ENCODE measurements around the gene RPL18.

DNA sequence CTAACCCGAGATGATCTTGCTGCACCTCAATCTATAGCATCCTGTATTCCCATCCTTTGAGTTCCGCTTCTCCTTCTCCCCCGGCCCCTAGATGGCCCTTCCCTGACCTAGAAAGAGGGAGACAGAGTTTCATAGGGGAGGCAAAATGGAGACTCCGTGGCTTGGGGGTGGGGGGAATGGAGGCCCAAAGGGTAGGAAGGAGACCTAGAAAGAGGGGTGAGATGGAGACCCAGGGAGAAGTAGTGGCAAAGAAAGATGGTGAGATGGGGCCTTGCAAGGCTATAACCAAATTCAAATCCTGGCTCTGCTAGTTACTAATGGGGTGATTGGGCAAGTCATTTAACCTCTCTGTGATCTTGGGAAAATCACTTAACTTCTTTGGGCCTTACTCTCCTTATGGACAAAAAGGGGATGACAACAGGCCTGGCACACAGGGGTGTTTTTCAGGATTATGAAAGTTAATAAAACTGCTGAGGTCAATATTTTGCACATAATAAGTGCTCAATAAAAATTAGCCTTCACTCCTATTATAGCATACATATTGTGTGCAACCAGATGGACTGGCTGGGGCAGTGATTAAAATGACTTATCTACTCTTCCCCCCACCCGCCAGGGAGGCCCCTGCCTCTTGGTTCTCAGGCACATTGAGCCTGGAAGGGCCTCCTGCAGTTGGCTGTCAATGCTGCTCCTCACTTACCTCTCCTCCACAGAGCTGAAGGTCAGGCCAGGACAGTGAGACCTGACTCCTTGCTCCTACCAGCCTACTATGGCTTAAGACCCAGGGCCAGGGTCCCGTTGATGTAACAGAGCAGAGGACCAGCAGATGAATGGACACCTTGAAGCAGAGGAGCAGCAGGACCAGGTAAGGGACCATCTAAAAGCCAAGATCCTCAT, 961 bp upstream of the RPL18 start:
- TF ChIP-seq, protein P1, sequence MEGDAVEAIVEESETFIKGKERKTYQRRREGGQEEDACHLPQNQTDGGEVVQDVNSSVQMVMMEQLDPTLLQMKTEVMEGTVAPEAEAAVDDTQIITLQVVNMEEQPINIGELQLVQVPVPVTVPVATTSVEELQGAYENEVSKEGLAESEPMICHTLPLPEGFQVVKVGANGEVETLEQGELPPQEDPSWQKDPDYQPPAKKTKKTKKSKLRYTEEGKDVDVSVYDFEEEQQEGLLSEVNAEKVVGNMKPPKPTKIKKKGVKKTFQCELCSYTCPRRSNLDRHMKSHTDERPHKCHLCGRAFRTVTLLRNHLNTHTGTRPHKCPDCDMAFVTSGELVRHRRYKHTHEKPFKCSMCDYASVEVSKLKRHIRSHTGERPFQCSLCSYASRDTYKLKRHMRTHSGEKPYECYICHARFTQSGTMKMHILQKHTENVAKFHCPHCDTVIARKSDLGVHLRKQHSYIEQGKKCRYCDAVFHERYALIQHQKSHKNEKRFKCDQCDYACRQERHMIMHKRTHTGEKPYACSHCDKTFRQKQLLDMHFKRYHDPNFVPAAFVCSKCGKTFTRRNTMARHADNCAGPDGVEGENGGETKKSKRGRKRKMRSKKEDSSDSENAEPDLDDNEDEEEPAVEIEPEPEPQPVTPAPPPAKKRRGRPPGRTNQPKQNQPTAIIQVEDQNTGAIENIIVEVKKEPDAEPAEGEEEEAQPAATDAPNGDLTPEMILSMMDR (conservative IDR thresholded peaks at IDR 0.05 in 1 of 2, IDR thresholded peaks at IDR 0.05 in 1 of 2; ENCODE audit: extremely low read depth in 1 of 2, insufficient read depth in 1 of 2, low read depth in 1 of 2, low read length in 2 of 2): no peak
- no peak for TF ChIP-seq EZH2 (IDR thresholded peaks at IDR 0.05; ENCODE audit: borderline replicate concordance, low read length)

All from mammary epithelial cell (primary cell).